Esophagus squamous epithelium (tissue), 4 donors: ENCODE results near the gene TTC28.

Experiments used
- CTCF ChIP-seq, 6 experiments: fragments of 450-650 bp in 4 of 6; fragments of 200-600 bp in 2 of 6; sonication (generic) in 2 of 6; IDR thresholded peaks; one replicate each; pipeline ENCODE4 v1.5.1; 2016 to 2019; ENCODE audit warnings: antibody characterized with exemption in 6 of 6, mild to moderate bottlenecking in 4 of 6, moderate library complexity in 4 of 6
- POLR2A ChIP-seq, 4 donors: fragments of 450-650 bp; IDR thresholded peaks; one replicate each; pipeline ENCODE4 v1.6.1; 2017; ENCODE audit warnings: antibody characterized with exemption in 4 of 4, mild to moderate bottlenecking in 4 of 4, moderate library complexity in 3 of 4

GRCh38 chr22:28096161-28096560 is 583.5 kb downstream of the TTC28 start:
- TF ChIP-seq CTCF (IDR thresholded peaks at IDR 0.05): no peak
- no peak for TF ChIP-seq POLR2A (IDR thresholded peaks at IDR 0.05)
